ENCODE data around the gene FMN1. TPM values are rescaled to one million over a fixed set of nuclear protein-coding genes. Genes with fewer than 3 reads are reported as not detected.

Gene FMN1
- total RNA-seq, 4 donors from 2014 or later, result 4.3 to 10.1 (median 8.8) TPM

DNA sequence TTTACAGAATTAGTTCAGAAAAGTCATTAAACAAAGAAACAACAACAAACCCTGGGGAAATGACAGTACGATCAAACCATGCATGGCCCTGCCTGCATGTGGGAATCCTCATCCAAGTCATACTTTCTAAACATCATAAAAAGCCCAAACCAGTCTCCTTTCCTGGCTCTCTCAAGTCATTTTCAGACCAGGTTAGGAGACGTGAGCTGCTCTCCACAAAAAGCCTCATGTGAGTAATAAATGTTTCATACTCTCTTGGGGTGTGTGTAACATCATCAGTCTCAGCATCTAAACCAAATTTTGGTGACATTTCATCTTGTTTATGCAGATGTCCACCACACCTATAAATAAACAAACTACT, 457.8 kb downstream of the FMN1 start:
- Histone ChIP-seq H3K9me3 (no peaks in the 10 kb centered on the region), H3K4me3 (no peak overlapping the region), H3K36me3 (no peaks in the 10 kb centered on the region), H3K27me3 (peaks cover 0 to 6% (median 0%) of the 10 kb centered on the region in 4 donors), H3K27ac (no peak overlapping the region), H3K4me1 (no peaks in the 10 kb centered on the region)
- DNase-seq, result no peak
- WGBS, 2 donors, result 65 to 73% methylated on average over 2 of the region's 2 CpGs
- TF ChIP-seq CTCF (IDR thresholded peaks at IDR 0.05), result no peak
- no peak for TF ChIP-seq POLR2A (IDR thresholded peaks at IDR 0.05)
- intact Hi-C loops (cut with DNase I), result no loop called here

DNA sequence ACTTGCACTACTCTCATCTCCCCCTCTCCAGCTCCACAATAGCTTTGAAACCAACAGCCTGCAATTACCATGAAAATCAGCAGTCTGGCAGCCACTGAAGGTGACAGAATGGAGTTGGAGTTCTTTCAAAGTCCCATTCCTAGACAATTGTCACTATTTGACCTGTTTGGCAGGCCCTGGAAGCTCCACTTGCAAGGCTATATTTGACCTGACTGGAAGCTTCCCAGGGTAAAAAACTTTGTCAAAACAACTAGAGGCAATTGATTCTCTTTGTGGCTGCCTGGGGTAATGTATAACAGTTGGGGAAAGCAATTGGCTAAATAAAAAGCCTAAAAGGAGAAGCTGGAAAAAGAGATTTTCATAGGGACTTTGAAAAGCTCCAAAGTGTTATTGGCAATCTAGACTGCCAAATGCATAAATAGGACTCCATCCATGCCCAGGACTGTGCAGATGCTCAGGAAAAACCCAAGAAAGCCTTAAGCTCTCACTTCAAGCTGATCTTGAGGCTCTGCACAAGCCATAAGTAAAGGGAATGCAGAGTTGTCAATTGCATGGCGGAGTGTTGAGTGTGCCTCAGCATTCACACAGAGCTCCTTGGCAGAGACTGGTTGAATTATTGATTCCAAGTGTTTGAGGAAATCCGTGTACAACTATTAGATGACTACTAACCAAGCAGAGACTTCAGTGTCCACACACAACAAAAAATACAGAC, 458.4 kb downstream of the FMN1 start:
- Histone ChIP-seq H3K4me3 (no peak overlapping the region), H3K9me3 (no peaks in the 10 kb centered on the region), H3K27ac (no peak overlapping the region), H3K4me1 (peaks cover 0 to under 1% (median 0%) of the 10 kb centered on the region in 3 donors), H3K27me3 (peaks cover 0 to 11% (median 0%) of the 10 kb centered on the region in 4 donors), H3K36me3 (no peaks in the 10 kb centered on the region)
- no peak for DNase-seq
- WGBS, 2 donors, result 73 to 80% methylated on average over 2 of the region's 2 CpGs
- TF ChIP-seq POLR2A (IDR thresholded peaks at IDR 0.05) (no peak), CTCF (IDR thresholded peaks at IDR 0.05) (no peak)
- intact Hi-C loops (cut with DNase I), result no loop called here

- TF ChIP-seq POLR2A (IDR thresholded peaks at IDR 0.05), result no peak
- TF ChIP-seq CTCF (IDR thresholded peaks at IDR 0.05), result no peak
- no peak overlapping the region for H3K4me3 ChIP-seq
- no peak overlapping the region for H3K27ac ChIP-seq
- H3K36me3 ChIP-seq, result no peaks in the 10 kb centered on the region
- no peak for DNase-seq
- peaks cover 0 to 10% (median 0%) of the 10 kb centered on the region in 3 donors for H3K4me1 ChIP-seq
- WGBS, 2 donors, result 46 to 65% methylated on average over 3 of the region's 3 CpGs
- intact Hi-C loops (cut with DNase I), result no loop called here
- peaks cover 0 to 1% (median 0%) of the 10 kb centered on the region in 3 donors for H3K9me3 ChIP-seq
- H3K27me3 ChIP-seq, result peaks cover 0 to 13% (median 0%) of the 10 kb centered on the region in 4 donors
Measured at GRCh38 chr15:32733281-32733680, 461.2 kb downstream of the FMN1 start.

- intact Hi-C loops (cut with DNase I), result no loop called here
- no peak for DNase-seq
- no peak overlapping the region for H3K4me3 ChIP-seq
- H3K27me3 ChIP-seq, result peaks cover 0 to 13% (median 0%) of the 10 kb centered on the region in 4 donors
- no peaks in the 10 kb centered on the region for H3K36me3 ChIP-seq
- no peak overlapping the region for H3K27ac ChIP-seq
- peaks cover 0 to 10% (median 0%) of the 10 kb centered on the region in 3 donors for H3K4me1 ChIP-seq
- TF ChIP-seq POLR2A (IDR thresholded peaks at IDR 0.05), result no peak
- 85 to 91% methylated on average over 5 to 6 of the region's 6 CpGs for WGBS, 2 donors
- H3K9me3 ChIP-seq, result peaks cover 0 to 5% (median 0%) of the 10 kb centered on the region in 3 donors
Measured at GRCh38 chr15:32732574-32733157, 461.8 kb downstream of the FMN1 start.

GRCh38 chr15:32730677-32731654, 463.5 kb downstream of the FMN1 start:
- Histone ChIP-seq H3K27me3 (peaks cover 0 to 13% (median 0%) of the 10 kb centered on the region in 4 donors), H3K9me3 (peaks cover 0 to 5% (median 0%) of the 10 kb centered on the region in 3 donors), H3K4me3 (no peak overlapping the region), H3K27ac (no peak overlapping the region), H3K4me1 (peaks cover 0 to 10% (median 0%) of the 10 kb centered on the region in 3 donors), H3K36me3 (no peaks in the 10 kb centered on the region)
- DNase-seq, result no peak
- 62 to 71% methylated on average over 12 to 19 of the region's 27 CpGs for WGBS, 2 donors
- TF ChIP-seq POLR2A (IDR thresholded peaks at IDR 0.05) (no peak), CTCF (IDR thresholded peaks at IDR 0.05) (no peak)
- intact Hi-C loops (cut with DNase I), result no loop called here

Data from esophagus squamous epithelium (tissue), 5 donors.